Measurements from ENCODE around the gene BMP6. TPM values are rescaled to one million over a fixed set of nuclear protein-coding genes. Genes with fewer than 3 reads are reported as not detected.

Gene BMP6
- total and polyA plus RNA-seq, 2 donors (not counting 3 experiments of a cell fraction or from before 2014, with no cell fraction given): 221 to 276 TPM

DNA sequence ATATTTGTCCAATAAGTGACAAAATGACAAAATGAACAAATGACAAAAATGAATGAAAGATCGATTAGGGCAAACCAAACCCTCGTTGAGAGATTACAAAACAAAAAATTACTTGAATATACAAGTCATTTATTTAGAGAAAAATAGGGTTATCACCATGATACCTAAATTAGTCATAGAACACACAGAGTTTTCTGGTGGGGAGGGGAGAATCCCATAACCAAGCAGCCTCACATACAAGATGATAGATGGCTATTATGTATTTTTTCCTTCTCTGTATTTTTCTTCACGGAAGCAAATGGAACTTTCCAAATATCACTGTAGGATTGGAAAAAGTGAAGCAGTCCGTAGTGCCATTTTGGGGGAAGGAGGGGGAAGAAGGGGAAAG lies 28.5 kb upstream of the BMP6 start:
- H4K20me1 ChIP-seq (replicated peaks; ENCODE audit: control insufficient read depth, extremely low read depth, insufficient read depth, low read length): no peaks in the 10 kb centered on the region
- peak overlapping the region; percentile 82 for H3K4me2 ChIP-seq (ENCODE audit: insufficient read depth, low read length)
- FAIRE-seq (no peak), DNase-seq (ENCODE audit: low read depth, low spot score) (no peak)
- H3K9me3 ChIP-seq (replicated peaks; ENCODE audit: control insufficient read depth, insufficient read depth, low read length): no peaks in the 10 kb centered on the region
- BruUV-seq (replicated peaks): no TSS peak
- H3K4me3 ChIP-seq (replicated peaks in 1 of 3; ENCODE audit: insufficient read depth in 1 of 3, low read depth in 1 of 3, low read length in 3 of 3): peak overlapping the region in 1 of 3 experiments; percentile 43
- H3K27me3 ChIP-seq (ENCODE audit: control insufficient read depth in 2 of 2, insufficient read depth in 2 of 2, low read length in 2 of 2): no peaks in the 10 kb centered on the region
- TF ChIP-seq FOS (IDR thresholded peaks at IDR 0.05; ENCODE audit: borderline replicate concordance, insufficient read depth, low read length) (no peak), POLR2AphosphoS5 (IDR thresholded peaks at IDR 0.05; ENCODE audit: insufficient read depth, low read depth, low read length) (no peak), POLR2A (IDR thresholded peaks at IDR 0.05; ENCODE audit: low read depth, low read length) (no peak), GATA2 (IDR thresholded peaks at IDR 0.05; ENCODE audit: insufficient read depth, insufficient read length, low read depth, low read length) (no peak), JUN (IDR thresholded peaks at IDR 0.05; ENCODE audit: borderline replicate concordance, insufficient read depth, insufficient read length, low read depth) (no peak), MYC (IDR thresholded peaks at IDR 0.05; ENCODE audit: low read depth, low read length) (no peak)
- TF ChIP-seq, protein P1, sequence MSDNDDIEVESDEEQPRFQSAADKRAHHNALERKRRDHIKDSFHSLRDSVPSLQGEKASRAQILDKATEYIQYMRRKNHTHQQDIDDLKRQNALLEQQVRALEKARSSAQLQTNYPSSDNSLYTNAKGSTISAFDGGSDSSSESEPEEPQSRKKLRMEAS (IDR thresholded peaks at IDR 0.05; ENCODE audit: insufficient read depth, insufficient read length): no peak
- TF ChIP-seq, protein P2, sequence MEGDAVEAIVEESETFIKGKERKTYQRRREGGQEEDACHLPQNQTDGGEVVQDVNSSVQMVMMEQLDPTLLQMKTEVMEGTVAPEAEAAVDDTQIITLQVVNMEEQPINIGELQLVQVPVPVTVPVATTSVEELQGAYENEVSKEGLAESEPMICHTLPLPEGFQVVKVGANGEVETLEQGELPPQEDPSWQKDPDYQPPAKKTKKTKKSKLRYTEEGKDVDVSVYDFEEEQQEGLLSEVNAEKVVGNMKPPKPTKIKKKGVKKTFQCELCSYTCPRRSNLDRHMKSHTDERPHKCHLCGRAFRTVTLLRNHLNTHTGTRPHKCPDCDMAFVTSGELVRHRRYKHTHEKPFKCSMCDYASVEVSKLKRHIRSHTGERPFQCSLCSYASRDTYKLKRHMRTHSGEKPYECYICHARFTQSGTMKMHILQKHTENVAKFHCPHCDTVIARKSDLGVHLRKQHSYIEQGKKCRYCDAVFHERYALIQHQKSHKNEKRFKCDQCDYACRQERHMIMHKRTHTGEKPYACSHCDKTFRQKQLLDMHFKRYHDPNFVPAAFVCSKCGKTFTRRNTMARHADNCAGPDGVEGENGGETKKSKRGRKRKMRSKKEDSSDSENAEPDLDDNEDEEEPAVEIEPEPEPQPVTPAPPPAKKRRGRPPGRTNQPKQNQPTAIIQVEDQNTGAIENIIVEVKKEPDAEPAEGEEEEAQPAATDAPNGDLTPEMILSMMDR (IDR thresholded peaks at IDR 0.05; ENCODE audit: extremely low read depth in 1 of 2, insufficient read depth in 1 of 2, low read depth in 1 of 2, low read length in 2 of 2): no peak
- H3K79me2 ChIP-seq (ENCODE audit: control insufficient read depth, insufficient read depth, low read length): no peaks in the 10 kb centered on the region
- ChIA-PET POLR2A (no interaction called here), CTCF (interaction anchor here (1.1 to 1.4 kb wide), 2 partner anchors 25 to 362 kb away, joined by 4 to 10 read pairs; no protein-coding TSS in a partner anchor)
- H3K4me1 ChIP-seq (ENCODE audit: control insufficient read depth, extremely low read depth, insufficient read depth, low read length): peaks cover 17% of the 10 kb centered on the region
- no peaks in the 10 kb centered on the region for H3K36me3 ChIP-seq (ENCODE audit: control insufficient read depth in 2 of 2, extremely low read depth in 1 of 2, insufficient read depth in 2 of 2, low read length in 2 of 2)
- H3K9me1 ChIP-seq (replicated peaks; ENCODE audit: control insufficient read depth, extremely low read depth, insufficient read depth, low read length): no peaks in the 10 kb centered on the region
- intact Hi-C loops (cut with micrococcal nuclease): no loop called here
- H3K27ac ChIP-seq (ENCODE audit: insufficient read depth, low read depth, low read length): peak overlapping the region; percentile 59
- H3K9ac ChIP-seq (replicated peaks; ENCODE audit: extremely low read depth, insufficient read depth, low read length): peak overlapping the region; percentile 53
- H2AFZ ChIP-seq (ENCODE audit: low read depth, low read length): peak overlapping the region; percentile 61
- dilution Hi-C loops (cut with MboI; ENCODE audit: extremely low pct_ligation_motif_present, low sequenced_read_pairs): no loop called here

Measured in endothelial cell of umbilical vein (primary cell).